H1 (cell line): ENCODE measurements around the gene SLC38A1. TPM values are rescaled to one million over a fixed set of nuclear protein-coding genes. Genes with fewer than 3 reads are reported as not detected.

Experiments
- CTCF ChIA-PET: fragments of 300-600 bp; sonication (Branson Sonifier 250); formaldehyde crosslinking; loops from one replicate; lab custom pipeline; 2021; ENCODE audit not compliant: partially characterized antibody; lab: Charles Lee
- POLR2A ChIA-PET: fragments of 300-600 bp; sonication (Branson Sonifier 250); formaldehyde crosslinking; loops from one replicate; lab custom pipeline; 2021; ENCODE audit warnings: inconsistent platforms; ENCODE audit not compliant: partially characterized antibody; lab: Charles Lee
- DNase-seq, 2 experiments: peaks; one replicate each; pipeline versions ENCODE4 v3.0.0 to v3.0.0-alpha.2; 2010 to 2022; ENCODE audit warnings: low spot score in 2 of 2, low read depth in 1 of 2, mixed read lengths in 1 of 2
- FAIRE-seq: peaks from 2 replicates; lab custom pipeline; 2011; peaks lifted over from hg19 to GRCh38; lab: Jason Lieb, UNC
- H2AFZ ChIP-seq: 2 replicates; pipeline ENCODE4 v1.8.1; 2012; ENCODE audit warnings: low read length, inconsistent platforms
- H2AK5ac ChIP-seq: 2 replicates; pipeline ENCODE4 v1.6.1; 2013; ENCODE audit warnings: low read depth, low read length
- H2BK120ac ChIP-seq: replicated peaks from 2 replicates; pipeline ENCODE3; 2013; ENCODE audit warnings: low read depth, low read length, inconsistent platforms
- H2BK12ac ChIP-seq: 2 replicates; pipeline ENCODE4 v1.6.1; 2013; ENCODE audit warnings: low read depth, low read length
- H2BK15ac ChIP-seq: 2 replicates; pipeline ENCODE4 v1.6.1; 2013; ENCODE audit warnings: low read length
- H2BK20ac ChIP-seq: 2 replicates; pipeline ENCODE4 v1.6.1; 2013; ENCODE audit warnings: low read length
- H2BK5ac ChIP-seq: 2 replicates; pipeline ENCODE4 v1.6.1; 2013; ENCODE audit warnings: low read depth, low read length
- H3K14ac ChIP-seq: 2 replicates; pipeline ENCODE4 v1.6.1; 2013; ENCODE audit warnings: inconsistent platforms; ENCODE audit not compliant: insufficient read length
- H3K18ac ChIP-seq: 2 replicates; pipeline ENCODE4 v1.6.1; 2013; ENCODE audit warnings: low read length; ENCODE audit errors: extremely low read depth
- H3K23ac ChIP-seq: 2 replicates; pipeline ENCODE4 v1.6.1; 2013; ENCODE audit warnings: inconsistent platforms; ENCODE audit not compliant: insufficient read length
- H3K23me2 ChIP-seq: 2 replicates; pipeline ENCODE4 v1.6.1; 2013; ENCODE audit warnings: low read depth, low read length
- H3K27ac ChIP-seq: 2 replicates; pipeline ENCODE4 v1.6.1; 2011; ENCODE audit warnings: low read depth, low read length, inconsistent platforms
- H3K27me3 ChIP-seq, 4 experiments: replicated peaks in 1 of 4; 1 replicate in 1 of 4; 2 replicates in 3 of 4; pipeline versions ENCODE4 v1.6.1 to v1.8.1; 2011 to 2013; ENCODE audit warnings: low read length in 3 of 4, mild to moderate bottlenecking in 3 of 4, inconsistent platforms in 2 of 4, mixed read lengths in 2 of 4, moderate library complexity in 1 of 4; ENCODE audit not compliant: control insufficient read depth in 3 of 4, insufficient read depth in 3 of 4; ENCODE audit errors: extremely low read depth in 1 of 4
- H3K36me3 ChIP-seq, 4 experiments: 2 replicates each; pipeline versions ENCODE4 v1.6.1 to v1.8.1; 2011 to 2013; ENCODE audit warnings: mild to moderate bottlenecking in 4 of 4, low read length in 3 of 4, moderate library complexity in 2 of 4, control low read depth in 1 of 4, inconsistent platforms in 1 of 4; ENCODE audit not compliant: insufficient read depth in 4 of 4, control insufficient read depth in 2 of 4
- H3K4ac ChIP-seq: replicated peaks from 2 replicates; pipeline ENCODE3; 2013; ENCODE audit warnings: low read length, low read depth, mixed read lengths, inconsistent platforms; ENCODE audit not compliant: insufficient read length
- H3K4me1 ChIP-seq, 4 experiments: replicated peaks in 1 of 4; 1 replicate in 1 of 4; 2 replicates in 3 of 4; pipeline versions ENCODE4 v1.6.1 to v1.8.1; 2011 to 2013; ENCODE audit warnings: low read length in 3 of 4, inconsistent platforms in 2 of 4, mixed read lengths in 1 of 4; ENCODE audit not compliant: insufficient read depth in 4 of 4, control insufficient read depth in 3 of 4
- H3K4me2 ChIP-seq, 2 experiments: 2 replicates each; pipeline versions ENCODE4 v1.6.1 to v1.8.1; 2011 to 2013; ENCODE audit warnings: low read depth in 2 of 2, low read length in 2 of 2, control low read depth in 1 of 2, inconsistent platforms in 1 of 2, mild to moderate bottlenecking in 1 of 2; ENCODE audit not compliant: insufficient read depth in 1 of 2
- H3K4me3 ChIP-seq, 4 experiments: fragments of 200-600, 300-600 bp in 1 of 4; sonication (generic), shearing (Covaris generic), sonication (Bioruptor Twin) in 1 of 4; 2 replicates each; pipeline versions ENCODE4 v1.5.1 to v1.8.1; 2011 to 2016; ENCODE audit warnings: low read length in 4 of 4, low read depth in 3 of 4, control low read depth in 2 of 4, inconsistent platforms in 2 of 4, mild to moderate bottlenecking in 2 of 4, mixed read lengths in 1 of 4, moderate library complexity in 1 of 4; ENCODE audit not compliant: insufficient read depth in 2 of 4; ENCODE audit errors: extremely low read depth in 1 of 4
- H3K56ac ChIP-seq: replicated peaks from 2 replicates; pipeline ENCODE3; 2013; ENCODE audit warnings: low read depth, mild to moderate bottlenecking, mixed read lengths, low read length, inconsistent platforms; ENCODE audit not compliant: insufficient read length
- H3K79me1 ChIP-seq: 2 replicates; pipeline ENCODE4 v1.6.1; 2013; ENCODE audit warnings: low read depth, low read length, control low read depth
- H3K79me2 ChIP-seq, 2 experiments: 2 replicates each; pipeline versions ENCODE4 v1.6.1 to v1.8.1; 2012 to 2013; ENCODE audit warnings: low read length in 2 of 2, mild to moderate bottlenecking in 2 of 2, inconsistent platforms in 1 of 2; ENCODE audit not compliant: insufficient read depth in 2 of 2, control insufficient read depth in 1 of 2
- H3K9ac ChIP-seq, 4 experiments: replicated peaks in 1 of 4; 1 replicate in 1 of 4; 2 replicates in 3 of 4; pipeline versions ENCODE4 v1.6.1 to v1.8.1; 2011 to 2013; ENCODE audit warnings: low read depth in 3 of 4, low read length in 3 of 4, control low read depth in 2 of 4, mild to moderate bottlenecking in 2 of 4, moderate library complexity in 2 of 4, inconsistent platforms in 1 of 4; ENCODE audit errors: extremely low read depth in 1 of 4
- H3K9me3 ChIP-seq, 2 experiments: 2 replicates each; pipeline versions ENCODE4 v1.6.1 to v1.8.1; 2012 to 2013; ENCODE audit warnings: mild to moderate bottlenecking in 2 of 2, moderate library complexity in 2 of 2, control low read depth in 1 of 2, inconsistent platforms in 1 of 2, low read depth in 1 of 2, low read length in 1 of 2, mixed read lengths in 1 of 2; ENCODE audit not compliant: insufficient read depth in 2 of 2
- H4K20me1 ChIP-seq, 2 experiments: replicated peaks in 1 of 2; 2 replicates each; pipeline versions ENCODE3 to v1.8.1; 2011 to 2013; ENCODE audit warnings: inconsistent platforms in 2 of 2, low read length in 2 of 2, mild to moderate bottlenecking in 1 of 2; ENCODE audit not compliant: insufficient read depth in 2 of 2, control insufficient read depth in 1 of 2
- H4K5ac ChIP-seq: 2 replicates; pipeline ENCODE4 v1.6.1; 2013; ENCODE audit warnings: low read length, low read depth, mixed read lengths, inconsistent platforms; ENCODE audit not compliant: insufficient read length
- H4K8ac ChIP-seq: 2 replicates; pipeline ENCODE4 v1.8.0; 2013; ENCODE audit warnings: mild to moderate bottlenecking, moderate library complexity, low read length, inconsistent platforms; ENCODE audit not compliant: insufficient read depth; ENCODE audit errors: extremely low read depth
- H4K91ac ChIP-seq: replicated peaks from 2 replicates; pipeline ENCODE3; 2013; ENCODE audit warnings: low read length, mixed read lengths, inconsistent platforms; ENCODE audit not compliant: insufficient read length
- WGBS, 2 experiments: shearing (Covaris generic) in 1 of 2; methylation state at CpG; one replicate each; pipeline versions ENCODE4 v1.1.6 to v1.1.7; 2013 to 2015; ENCODE audit warnings: low lambda C conversion rate in 2 of 2, mixed read lengths in 2 of 2, inconsistent platforms in 1 of 2, low coverage in 1 of 2, missing lambda C conversion rate in 1 of 2; ENCODE audit not compliant: insufficient replicate concordance in 2 of 2, insufficient coverage in 1 of 2, insufficient read length in 1 of 2; ENCODE audit errors: extremely low coverage in 1 of 2, missing lambda C conversion rate in 1 of 2; 5-methylcytosine and 5-hydroxymethylcytosine counted together
- polyA plus RNA-seq, 7 experiments: library from polyadenylated mRNA; depleted of rRNA in 3 of 7; stranded (reverse) in 5 of 7; unstranded in 2 of 7; fragments of >200 nt in 5 of 7; fragments of 200-250 nt in 2 of 7; gene quantifications; 1 replicate in 5 of 7; 2 replicates in 1 of 7; 4 replicates in 1 of 7; pipeline versions ENCODE4 v1.2.1 to v1.2.3, GENCODE V29; 2011 to 2013; ENCODE audit warnings: missing spikeins in 2 of 7, mixed read lengths in 2 of 7
- total RNA-seq: library from RNA; stranded (reverse); fragmentation: NEBNext Ultra II Directional; extraction: Animal tissue kit (Norgen Biotek cat#: 25700); gene quantifications from 2 replicates; pipeline ENCODE4 v1.2.1, GENCODE V29; 2021

Gene SLC38A1
- total and polyA plus RNA-seq, 2 of the 8 experiments (the other 6 are each of a cell fraction or from before 2014, with no cell fraction given): 83.4 to 242 TPM

GRCh38 chr12:46210873-46211439, 57.9 kb downstream of the SLC38A1 start:
- ChIA-PET CTCF (no interaction called here), POLR2A (interaction anchor here (1.7 kb wide), 1 partner anchor 8 kb away, joined by 6 read pairs; no protein-coding TSS in a partner anchor)
- Histone ChIP-seq H3K14ac (no peak overlapping the region), H2AFZ (no peak overlapping the region), H3K4me1 (peaks cover 0 to 4% (median 2%) of the 10 kb centered on the region in 4 experiments; a peak in 3 of 7 replicates), H2BK20ac (no peak overlapping the region), H4K91ac (no peak overlapping the region), H4K5ac (no peak overlapping the region), H2BK120ac (no peak overlapping the region), H3K56ac (no peak overlapping the region), H3K27me3 (no peaks in the 10 kb centered on the region), H3K36me3 (peaks cover 10 to 77% (median 39%) of the 10 kb centered on the region in 4 experiments), H3K4me3 (no peak overlapping the region), H2BK5ac (no peak overlapping the region), H3K79me2 (peaks cover 0 to 63% of the 10 kb centered on the region in 2 experiments; a peak in 2 of 4 replicates), H3K9me3 (no peaks in the 10 kb centered on the region), H3K4me2 (no peak overlapping the region), H3K23ac (no peak overlapping the region), H2AK5ac (no peak overlapping the region), H2BK12ac (no peak overlapping the region), H4K20me1 (peaks cover 5 to 16% of the 10 kb centered on the region in 2 experiments), H3K23me2 (no peaks in the 10 kb centered on the region), H3K79me1 (peaks cover 10% of the 10 kb centered on the region; the same call in 1 of the 2 replicates), H2BK15ac (no peak overlapping the region), H3K9ac (no peak overlapping the region), H4K8ac (no peak overlapping the region), H3K4ac (no peak overlapping the region), H3K27ac (no peak overlapping the region), H3K18ac (no peak overlapping the region)
- no peak for FAIRE-seq
- DNase-seq: no peak
- WGBS, 2 experiments: 85% methylated on average over 6 of the region's 6 CpGs; no CpG with 5 or more reads in 1 of the 2 experiments
